Superior temporal gyrus (tissue), 1 donor: ENCODE results near the gene HEATR5A.

ENCODE experiments used
- DNase-seq: peaks from one replicate; pipeline ENCODE4 v3.0.0-alpha.2; 2016; ENCODE audit errors: extremely low spot score

Gene HEATR5A

GRCh38 chr14:31426663-31427062, 6.3 kb upstream of the HEATR5A start:
- no peak for DNase-seq

- DNase-seq: no peak
These were observed 5.6 kb upstream of the HEATR5A start for GRCh38 chr14:31425905-31426304.

GRCh38 chr14:31421200-31421599, 850 bp upstream of the HEATR5A start:
- no peak for DNase-seq

GRCh38 chr14:31419967-31420318, 407 bp downstream of the HEATR5A start:
- no peak for DNase-seq

- peak; percentile 47 for DNase-seq
These were observed 977 bp downstream of the HEATR5A start for GRCh38 chr14:31419179-31419966.

GRCh38 chr14:31418440-31418839, 1.9 kb downstream of the HEATR5A start:
- DNase-seq: no peak

GRCh38 chr14:31414190-31414833, 6.0 kb downstream of the HEATR5A start:
- DNase-seq: no peak

- DNase-seq: no peak
These were observed 9.1 kb downstream of the HEATR5A start for GRCh38 chr14:31411218-31411727.

- DNase-seq: no peak
These were observed 10.2 kb downstream of the HEATR5A start for GRCh38 chr14:31410048-31410650.

- DNase-seq: no peak
These were observed 11.9 kb downstream of the HEATR5A start for GRCh38 chr14:31408421-31408820.

GRCh38 chr14:31405599-31406232, 14.6 kb downstream of the HEATR5A start:
- DNase-seq: no peak

- DNase-seq: no peak
These were observed 15.2 kb downstream of the HEATR5A start for GRCh38 chr14:31405106-31405505.

GRCh38 chr14:31403707-31404106, 16.6 kb downstream of the HEATR5A start:
- DNase-seq: no peak

GRCh38 chr14:31402764-31403439, 17.4 kb downstream of the HEATR5A start:
- no peak for DNase-seq

- no peak for DNase-seq
These were observed 18.9 kb downstream of the HEATR5A start for GRCh38 chr14:31401369-31401932.

- no peak for DNase-seq
These were observed 20.2 kb downstream of the HEATR5A start for GRCh38 chr14:31400031-31400638.

GRCh38 chr14:31395572-31396205, 24.7 kb downstream of the HEATR5A start:
- no peak for DNase-seq

- no peak for DNase-seq
These were observed 25.2 kb downstream of the HEATR5A start for GRCh38 chr14:31395119-31395518.

GRCh38 chr14:31391977-31392503, 28.3 kb downstream of the HEATR5A start:
- DNase-seq: no peak

GRCh38 chr14:31391473-31391872, 28.9 kb downstream of the HEATR5A start:
- DNase-seq: no peak
